Right ventricle myocardium inferior (tissue), 1 donor: ENCODE data around the gene PKNOX1. TPM values are rescaled to one million over a fixed set of nuclear protein-coding genes. Genes with fewer than 3 reads are reported as not detected.
"Not testable (repeated sequence)": the region's sequence is repeated elsewhere in the genome, so short reads cannot be mapped to it uniquely, and the experiment has no call there.

Source experiments
- ATAC-seq: fragments of 200-7000 bp; cut with Tn5 transposase; one replicate; pipeline ENCODE4 v1.9.1; 2020; ENCODE audit warnings: mild to moderate bottlenecking, moderate library complexity
- DNase-seq: peaks from one replicate; pipeline ENCODE4 v3.0.0; 2021; ENCODE audit errors: missing footprints
- intact Hi-C: fragments of 100-400 bp; cut with DNase I; formaldehyde crosslinking; loops from one replicate; pipeline ENCODE4 v1.11.0; 2022
- total RNA-seq: library from RNA; stranded (reverse); fragmentation: NEBNext Ultra II Directional; extraction: Animal tissue kit (Norgen Biotek cat#: 25700); gene quantifications from one replicate; pipeline ENCODE4 v1.2.1, GENCODE V29; 2021
- donor health status: DM: no; HTN: yes; CAD: no; lungs with severe emphysema.

PKNOX1 gene
- total RNA-seq, 1 donor from 2014 or later = 9.7 TPM

DNA sequence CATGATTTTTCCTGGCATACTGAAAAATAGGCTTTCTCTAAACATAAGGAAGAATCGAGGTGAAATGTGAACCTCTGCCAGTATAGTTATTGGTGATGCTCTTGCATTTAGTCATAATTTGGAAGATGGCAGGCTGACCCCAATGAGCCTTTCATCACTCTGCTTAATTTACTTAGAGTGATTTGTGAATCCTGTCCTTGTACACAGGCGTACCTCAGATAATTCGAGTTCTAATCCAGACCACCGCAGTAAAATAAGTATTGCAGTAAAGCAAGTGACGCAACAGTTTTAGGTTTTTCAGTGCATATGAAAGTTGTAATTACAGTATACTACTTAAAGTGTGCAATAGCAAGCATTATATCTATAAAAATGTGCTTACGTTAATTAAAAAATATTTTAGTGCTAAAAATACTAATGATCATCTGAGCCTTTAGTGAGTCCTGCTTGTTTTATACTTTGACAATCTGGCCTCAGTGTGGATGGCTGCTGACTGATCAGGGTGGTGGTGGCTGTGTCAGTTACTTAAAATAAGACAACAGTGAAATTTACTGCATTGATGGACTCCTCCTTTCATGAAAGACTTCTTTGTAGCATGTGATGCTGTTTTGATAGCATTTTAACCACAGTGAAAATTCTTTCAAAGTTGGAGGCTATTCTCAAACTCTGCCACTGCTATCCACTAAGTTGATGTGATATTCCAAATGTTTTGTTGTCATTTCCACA lies 1.7 kb downstream of the PKNOX1 start:
- DNase-seq = no peak
- intact Hi-C loops = no loop called here
- ATAC-seq = no peak

DNA sequence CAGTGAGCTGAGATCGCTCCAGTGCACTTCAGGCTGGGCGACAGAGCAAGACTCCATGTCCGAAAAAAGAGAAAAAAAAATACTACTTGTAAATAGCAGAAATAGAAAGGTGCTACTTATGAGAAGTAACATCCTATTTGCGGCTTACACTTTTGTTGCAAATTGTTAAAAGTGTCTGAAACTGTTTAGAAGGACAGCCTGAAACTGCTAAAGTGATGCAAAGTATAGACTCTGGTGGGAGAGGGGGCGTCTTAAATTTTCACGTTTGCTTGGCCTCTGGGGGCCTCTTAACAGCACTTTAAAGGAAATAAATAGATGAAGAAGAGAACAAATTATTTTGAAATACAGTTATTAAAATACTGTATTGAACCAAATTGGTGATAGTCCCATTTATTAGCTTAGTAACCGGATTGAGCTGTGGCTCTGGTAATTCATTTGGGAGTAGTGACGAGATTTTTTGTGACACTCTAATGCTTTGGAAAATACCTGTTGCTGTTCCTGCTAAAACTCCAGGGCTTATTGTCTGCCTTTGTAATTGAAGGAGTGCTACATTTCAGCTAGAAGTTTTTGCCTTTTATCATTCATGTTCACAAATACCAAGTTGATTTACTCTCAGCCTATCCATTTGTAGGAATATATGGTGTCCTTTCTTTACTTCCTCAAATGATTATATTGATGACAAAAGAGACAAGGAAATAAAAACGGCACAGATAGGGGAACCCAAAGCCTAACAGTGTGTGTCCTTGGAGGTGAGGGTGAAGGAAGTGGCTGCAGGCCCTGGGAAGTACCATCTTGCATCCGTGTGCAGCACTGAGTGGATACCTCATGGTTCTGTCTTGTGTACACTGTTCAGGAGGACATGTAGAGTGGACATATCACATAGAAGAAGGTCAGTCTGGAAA lies 6.2 kb downstream of the PKNOX1 start:
- DNase-seq (no peak), ATAC-seq (peak; percentile 16)
- intact Hi-C loops = no loop called here

DNA sequence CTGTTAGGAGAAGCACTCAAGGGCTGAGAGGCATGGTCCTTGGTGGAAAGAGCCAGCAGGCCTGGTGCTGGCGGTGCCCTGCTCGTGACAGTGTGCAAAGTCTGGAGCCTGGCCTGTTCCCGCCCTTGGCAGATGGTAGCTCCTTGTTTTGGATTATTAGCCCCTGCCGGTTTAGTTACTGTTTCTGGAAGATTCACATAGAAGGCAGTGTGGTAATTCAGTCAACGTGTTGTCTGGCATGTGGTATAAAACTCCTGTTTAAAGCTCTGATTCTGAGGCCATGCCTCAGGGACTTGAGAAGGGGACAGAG lies 6.8 kb downstream of the PKNOX1 start:
- DNase-seq = no peak
- ATAC-seq = peak; percentile 32
- intact Hi-C loops = no loop called here

DNA sequence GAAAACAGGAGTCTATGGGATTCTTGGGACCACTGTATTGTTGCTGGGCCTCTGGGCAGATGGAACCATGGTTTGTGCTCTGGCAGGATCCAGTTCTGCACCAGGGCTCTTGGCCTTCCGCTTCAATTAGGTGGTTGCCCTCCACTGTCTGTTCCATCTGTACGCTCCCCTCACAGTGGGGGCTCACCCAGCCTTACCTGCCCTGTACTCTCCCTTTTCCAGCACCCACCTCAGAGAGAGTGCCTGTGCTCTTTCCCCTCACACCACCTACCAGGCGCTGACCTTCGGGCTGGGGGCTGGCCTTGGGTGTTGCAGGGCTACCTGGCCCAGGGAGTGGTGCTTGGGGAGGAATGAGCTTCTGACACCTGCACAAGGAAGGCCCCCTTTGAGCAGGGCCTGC lies 7.5 kb downstream of the PKNOX1 start:
- no peak for DNase-seq
- intact Hi-C loops = no loop called here
- no peak for ATAC-seq

DNA sequence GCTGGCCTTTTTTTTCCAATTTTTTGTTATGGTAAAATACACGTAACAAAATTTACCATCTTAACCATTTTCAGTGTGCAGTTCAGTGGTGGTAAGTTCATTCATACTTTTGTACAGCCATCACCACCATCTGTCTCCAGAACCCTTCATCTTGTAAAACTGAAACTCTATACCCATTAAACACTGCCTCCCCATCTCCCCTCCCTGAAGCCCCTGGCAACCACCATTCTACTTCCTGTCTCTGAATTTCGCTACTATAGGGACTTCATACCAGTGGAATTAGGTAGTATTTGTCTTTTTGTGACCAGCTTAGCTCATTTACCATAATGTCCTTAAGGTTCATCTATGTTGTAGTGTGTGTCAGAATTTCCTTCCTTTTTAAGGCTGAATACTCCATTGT lies 8.7 kb downstream of the PKNOX1 start:
- DNase-seq (no peak), ATAC-seq (no peak)
- intact Hi-C loops = no loop called here

DNA sequence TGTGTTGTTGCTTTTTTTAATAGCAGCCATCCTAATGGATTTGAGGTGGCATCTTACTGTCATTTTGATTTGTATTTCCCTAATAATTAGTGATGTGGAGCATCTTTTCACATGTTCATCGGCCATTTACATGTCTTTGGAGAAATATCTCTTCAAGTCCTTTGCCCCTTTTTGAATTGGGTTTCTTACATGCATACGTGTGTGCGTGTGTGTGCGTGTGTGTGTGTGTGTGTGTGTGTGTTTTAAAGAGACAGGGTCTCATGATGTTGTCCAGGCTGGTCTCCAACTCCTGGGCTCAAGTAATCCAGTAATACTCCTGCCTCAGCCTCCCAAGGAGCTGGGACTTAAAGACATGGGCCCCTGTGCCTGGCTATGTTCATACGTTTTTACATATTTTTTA lies 9.5 kb downstream of the PKNOX1 start:
- intact Hi-C loops = no loop called here
- no peak for ATAC-seq
- DNase-seq = no peak

DNA sequence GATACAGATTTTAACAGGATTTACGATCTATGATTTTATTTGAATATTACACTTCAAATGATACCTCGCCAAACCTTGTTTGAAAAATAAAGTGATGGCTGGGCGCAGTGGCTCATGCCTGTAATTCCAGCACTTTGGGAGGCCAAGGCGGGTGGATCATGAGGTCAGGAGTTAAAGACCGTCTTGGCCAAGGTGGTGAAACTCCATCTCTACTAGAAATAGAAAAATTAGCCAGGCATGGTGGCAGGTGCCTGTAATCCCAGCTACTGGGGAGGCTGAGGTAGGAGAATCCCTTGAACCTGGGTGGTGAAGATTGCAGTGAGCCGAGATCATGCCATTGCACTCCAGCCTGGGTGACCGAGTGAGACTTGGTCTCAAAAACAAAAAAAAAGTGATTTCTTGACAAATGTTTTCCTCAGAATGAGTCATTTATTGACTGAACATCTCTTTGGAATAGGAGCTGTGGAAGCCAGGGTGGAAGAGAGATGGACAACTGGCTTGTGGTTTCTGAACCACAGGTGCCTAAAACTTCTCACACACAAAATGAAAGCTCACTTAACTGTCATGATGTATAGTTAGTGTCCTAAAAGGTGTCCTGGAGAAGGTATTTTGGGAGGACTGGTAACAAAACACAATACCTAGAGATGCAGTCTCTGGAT lies 11.9 kb downstream of the PKNOX1 start:
- DNase-seq = no peak
- no peak for ATAC-seq
- intact Hi-C loops = no loop called here

DNA sequence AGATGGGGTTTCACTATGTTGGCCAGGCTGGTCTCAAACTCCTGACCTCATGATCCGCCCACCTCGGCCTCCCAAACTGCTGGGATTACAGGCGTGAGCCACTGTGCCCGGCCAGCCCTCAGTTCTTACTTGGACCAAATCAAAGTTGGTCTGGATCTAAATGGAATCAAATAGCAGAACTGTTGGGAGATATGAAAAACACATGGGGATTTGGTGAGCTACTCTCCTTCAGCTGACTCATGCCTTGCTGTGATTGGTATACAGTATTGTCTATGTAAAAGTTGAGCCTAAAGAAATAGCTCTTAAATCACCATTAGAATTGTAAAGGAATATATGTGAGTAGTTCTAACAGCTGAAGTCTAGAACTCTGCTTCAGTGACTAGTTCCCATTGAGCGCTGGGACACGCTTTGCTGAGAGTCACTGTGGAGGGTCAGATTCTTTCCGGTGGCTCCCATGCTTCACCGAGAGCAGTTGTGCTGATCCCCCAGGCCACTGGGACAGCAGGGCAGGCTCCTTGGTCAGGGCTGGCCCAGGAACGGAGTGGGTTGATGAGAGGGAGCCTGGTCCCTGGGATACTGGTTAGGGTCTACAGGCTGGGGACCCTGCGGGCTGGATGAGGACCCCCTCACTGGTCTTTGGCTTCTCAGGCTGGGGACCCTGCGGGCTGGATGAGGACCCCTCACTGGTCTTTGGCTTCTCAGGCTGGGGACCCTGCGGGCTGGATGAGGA lies 14.0 kb downstream of the PKNOX1 start:
- DNase-seq (no peak), ATAC-seq (no peak)
- intact Hi-C loops = no loop called here

DNA sequence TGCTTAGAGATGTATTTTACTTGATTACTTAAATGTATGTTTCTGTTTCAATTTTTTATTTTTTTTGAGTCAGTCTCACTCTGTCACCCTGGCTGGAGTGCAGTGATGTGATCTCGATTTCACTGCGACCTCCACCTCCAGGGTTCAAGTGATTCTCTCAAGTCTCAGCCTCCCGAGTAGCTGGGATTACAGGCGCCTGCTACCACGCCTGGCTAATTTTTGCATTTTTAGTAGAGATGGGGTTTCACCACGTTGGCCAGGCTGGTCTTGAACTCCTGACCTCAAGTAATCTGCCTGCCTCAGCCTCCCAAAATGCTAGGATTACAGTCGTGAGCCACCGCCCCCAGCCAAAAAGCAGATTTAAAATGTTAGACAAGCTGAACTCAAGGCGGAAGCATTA lies 15.0 kb downstream of the PKNOX1 start:
- intact Hi-C loops, ATAC-seq: not testable (repeated sequence)

DNA sequence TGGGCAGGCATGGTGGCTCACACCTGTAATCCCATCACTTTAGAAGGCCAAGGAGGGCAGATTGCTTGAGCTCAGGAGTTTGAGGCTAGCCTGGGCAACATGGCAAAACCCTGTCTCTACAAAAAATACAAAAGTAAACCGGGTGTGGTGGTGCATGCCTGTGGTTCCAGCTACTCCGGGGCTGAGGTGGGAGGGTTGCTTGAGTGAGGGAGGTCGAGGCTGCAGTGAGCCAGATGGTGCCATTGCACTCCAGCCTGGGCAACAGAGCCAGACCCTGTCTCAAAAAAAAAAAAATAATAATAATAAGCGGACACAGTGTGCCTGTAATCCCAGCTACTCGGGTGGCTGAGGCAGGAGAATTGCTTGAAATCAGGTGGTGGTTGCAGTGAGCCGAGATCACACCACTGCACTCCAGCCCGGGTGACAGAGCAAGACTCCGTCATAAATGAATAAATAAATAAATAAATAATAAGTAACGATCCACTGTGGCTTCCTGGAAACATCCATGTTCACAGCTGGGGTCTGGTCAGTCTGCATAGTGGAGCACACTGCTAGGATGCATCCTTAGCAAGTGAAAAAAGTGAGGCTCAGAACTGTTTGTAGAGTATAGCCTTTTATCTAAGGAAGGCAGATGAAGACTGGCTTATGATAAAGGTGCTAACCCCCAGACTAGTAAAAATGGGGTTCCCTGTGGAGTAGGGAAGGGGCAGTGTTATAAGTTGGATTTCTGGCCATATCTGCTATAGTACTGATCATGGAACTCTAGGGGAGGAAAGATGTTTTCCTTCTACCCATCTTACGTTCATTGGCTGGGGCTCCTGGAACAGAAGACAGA lies 15.7 kb downstream of the PKNOX1 start:
- no peak for DNase-seq
- ATAC-seq = no peak

More for the DNA sequence above, 15.0 kb downstream of the PKNOX1 start:
- not testable (repeated sequence) for DNase-seq

DNA sequence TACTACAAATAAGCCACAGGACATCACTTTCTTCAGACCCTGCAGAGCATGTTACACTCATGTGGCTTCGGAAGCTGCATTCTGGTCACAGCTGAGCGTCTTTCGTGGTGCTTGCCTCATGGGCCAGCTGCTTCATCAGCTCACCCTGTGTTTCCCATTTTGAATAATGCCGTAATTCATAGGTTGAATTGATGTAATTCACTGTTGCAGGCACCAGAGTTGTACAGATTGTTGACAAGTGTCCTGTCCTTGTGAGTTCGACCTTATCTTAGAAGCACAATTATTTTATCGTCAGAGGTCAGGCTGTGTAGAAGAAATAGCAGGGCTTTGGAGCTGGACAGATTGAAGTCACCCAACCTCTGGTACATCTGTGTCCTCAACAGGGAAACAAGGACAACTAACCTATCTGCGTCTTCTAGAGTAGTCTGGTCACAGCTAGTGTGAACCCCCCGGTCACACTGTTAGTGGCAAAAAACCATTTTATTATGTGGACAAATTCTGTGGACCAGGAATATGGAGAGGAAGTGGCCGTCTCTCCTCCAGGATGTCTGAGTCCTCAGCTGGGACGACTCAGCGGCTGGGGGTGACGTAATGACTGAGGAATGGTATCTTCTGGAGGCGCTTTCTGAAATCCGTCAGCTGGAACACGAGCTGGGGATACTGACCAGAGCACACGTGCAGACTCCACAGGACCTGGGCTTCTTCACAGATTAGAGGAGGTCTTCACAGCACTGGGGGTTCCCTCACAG lies 17.8 kb downstream of the PKNOX1 start:
- peak; percentile 80 for DNase-seq
- intact Hi-C loops = no loop called here

More for the DNA sequence above, 15.7 kb downstream of the PKNOX1 start:
- intact Hi-C loops = no loop called here

DNA sequence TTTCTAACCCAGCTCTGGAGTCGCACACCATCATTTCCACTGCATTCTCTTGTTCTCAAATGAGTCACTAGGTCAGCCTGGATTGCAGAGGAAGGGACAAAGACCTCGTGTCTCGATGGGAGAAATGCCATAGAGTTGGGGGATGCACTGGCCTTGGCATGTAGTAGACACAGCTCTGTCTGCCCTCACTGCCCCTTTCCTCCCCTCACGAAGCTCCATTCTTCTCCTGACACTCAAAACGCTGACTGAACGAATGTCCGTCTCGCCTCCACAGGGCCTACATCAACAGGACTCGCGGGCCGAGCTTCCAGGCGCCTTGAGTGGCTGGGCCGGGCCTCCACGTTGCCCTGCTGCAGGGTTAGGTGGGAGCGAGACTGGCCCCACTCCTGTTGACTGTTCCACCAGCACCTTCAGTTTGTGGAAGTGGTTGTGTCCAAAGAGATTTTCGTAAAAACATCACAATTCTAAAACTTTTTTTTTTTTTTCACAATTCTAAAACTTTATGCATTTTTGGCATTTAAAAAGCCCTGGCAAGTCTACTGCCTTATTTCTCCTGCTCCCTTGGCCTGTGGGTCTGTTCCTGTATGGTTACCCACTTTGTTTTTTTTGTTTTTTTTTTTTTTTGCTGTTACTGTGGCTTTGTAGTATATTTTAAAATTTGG lies 18.8 kb downstream of the PKNOX1 start:
- DNase-seq (no peak), ATAC-seq (no peak)
- intact Hi-C loops = no loop called here

More for the DNA sequence above, 17.8 kb downstream of the PKNOX1 start:
- peak; percentile 86 for ATAC-seq

DNA sequence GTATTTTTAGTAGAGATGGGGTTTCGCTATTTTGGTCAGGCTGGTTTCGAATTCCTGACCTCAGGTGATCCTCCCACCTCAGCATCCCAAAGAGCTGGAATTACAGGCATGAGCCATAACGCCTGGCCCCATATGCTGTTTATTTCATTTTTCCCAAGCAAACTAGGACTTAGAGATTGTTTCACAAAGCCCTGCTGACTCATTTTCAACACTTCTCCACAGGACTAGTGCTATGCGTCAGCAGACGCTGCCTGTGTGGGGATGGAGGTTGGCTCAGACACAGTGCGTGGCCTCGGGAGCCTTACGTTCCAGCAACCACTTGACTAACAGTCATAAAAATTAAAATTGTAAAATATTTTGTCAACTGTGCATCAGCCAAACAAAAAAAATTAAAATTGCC lies 22.7 kb downstream of the PKNOX1 start:
- DNase-seq (no peak), ATAC-seq (peak; percentile 87)
- intact Hi-C loops = no loop called here

DNA sequence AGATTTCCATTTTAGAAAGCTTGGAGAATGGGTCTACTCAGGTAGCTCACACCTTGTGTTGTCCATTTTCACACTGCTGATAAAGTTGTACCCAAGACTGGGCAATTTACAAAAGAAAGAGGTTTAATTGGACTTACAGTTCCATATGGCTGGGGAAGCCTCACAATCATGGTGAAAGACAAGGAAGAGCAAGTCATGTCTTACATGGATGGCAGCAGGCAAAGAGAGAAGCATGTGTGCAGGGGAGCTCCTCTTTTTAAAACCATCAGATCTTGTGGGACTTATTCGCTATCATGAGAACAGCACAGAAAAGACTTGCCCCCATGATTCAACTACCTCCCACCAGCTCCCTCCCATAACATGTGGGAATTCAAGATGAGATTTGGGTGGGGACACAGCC lies 23.6 kb downstream of the PKNOX1 start:
- ATAC-seq, intact Hi-C loops, DNase-seq: not testable (repeated sequence)

DNA sequence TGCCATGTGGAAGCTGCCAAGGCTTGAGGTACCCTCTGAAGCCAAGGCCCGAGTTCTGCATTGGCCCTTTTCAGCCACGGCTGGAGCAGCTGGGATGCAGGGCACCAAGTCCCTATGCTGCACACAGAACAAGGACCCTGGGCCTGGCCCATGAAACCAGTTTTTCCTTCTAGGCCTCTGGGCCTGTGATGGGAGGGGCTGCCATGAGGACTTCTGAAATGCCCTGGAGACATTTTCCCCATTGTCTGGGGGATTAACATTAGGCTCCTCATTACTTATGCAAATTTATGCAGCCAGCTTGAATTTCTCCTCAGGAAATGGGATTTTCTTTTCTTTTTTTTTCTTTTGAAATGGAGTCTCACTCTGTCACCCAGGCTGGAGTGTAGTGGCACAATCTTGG lies 24.8 kb downstream of the PKNOX1 start:
- DNase-seq, intact Hi-C loops, ATAC-seq: not testable (repeated sequence)

DNA sequence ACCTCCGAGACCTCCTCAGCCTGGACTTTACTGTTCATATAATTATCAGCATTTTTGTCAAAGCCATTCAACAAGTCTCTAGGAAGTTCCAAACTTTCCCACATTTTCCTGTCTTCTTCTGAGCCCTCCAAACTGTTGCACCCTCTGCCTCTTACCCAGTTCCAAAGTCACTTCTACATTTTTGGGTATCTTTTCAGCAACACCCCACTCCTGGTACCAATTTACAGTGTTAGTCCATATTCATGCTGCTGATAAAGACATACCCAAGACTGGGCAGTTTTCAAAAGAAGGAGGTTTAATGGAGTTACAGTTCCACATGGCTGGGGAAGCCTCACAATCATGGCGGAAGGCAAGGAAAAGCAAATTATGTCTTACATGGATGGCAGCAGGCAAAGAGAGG lies 25.7 kb downstream of the PKNOX1 start:
- ATAC-seq, DNase-seq, intact Hi-C loops: not testable (repeated sequence)

DNA sequence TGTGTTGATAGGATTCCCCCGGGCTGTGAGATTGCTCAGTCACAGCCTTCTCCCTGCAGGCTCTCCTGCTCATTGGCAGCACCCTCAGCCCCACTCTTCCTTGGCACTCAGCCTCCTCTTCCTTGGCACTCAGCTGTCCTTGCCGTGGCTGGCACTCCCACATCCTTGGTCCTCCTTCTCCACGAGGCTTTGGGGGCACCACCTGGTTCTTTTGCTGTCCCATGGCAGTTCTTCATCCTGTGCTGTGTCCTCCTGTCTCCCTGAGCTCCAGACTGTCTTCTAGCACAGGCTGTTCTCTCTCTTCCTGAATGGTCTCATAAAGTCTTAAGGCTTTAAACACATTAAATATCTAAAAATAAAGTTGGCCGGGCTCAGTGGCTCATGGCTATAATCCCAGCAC lies 27.0 kb downstream of the PKNOX1 start:
- ATAC-seq (no peak), DNase-seq (no peak)
- intact Hi-C loops = no loop called here
